Gastroesophageal sphincter (tissue), 4 donors: ENCODE data around the gene UBE2E2. TPM values are rescaled to one million over a fixed set of nuclear protein-coding genes. Genes with fewer than 3 reads are reported as not detected.
A peak's percentile ranks its signal among the peaks of the same experiment; 100 is the strongest.

Experiments
- ATAC-seq: fragments of 150-250 bp; one replicate; pipeline ENCODE4 v1.9.1; 2016; ENCODE audit warnings: mild to moderate bottlenecking, moderate library complexity
- H3K27ac ChIP-seq, 4 donors: fragments of 200-600 bp; sonication (generic) in 3 of 4; 1 replicate in 3 of 4; 2 replicates in 1 of 4; pipeline ENCODE4 v1.5.1; 2016 to 2019
- H3K27me3 ChIP-seq: fragments of 200-600 bp; sonication (generic); one replicate; pipeline ENCODE4 v1.5.1; 2019
- H3K36me3 ChIP-seq, 2 donors: fragments of 200-600 bp; sonication (generic); one replicate each; pipeline ENCODE4 v1.5.1; 2019; ENCODE audit warnings: control low read depth in 1 of 2
- H3K4me1 ChIP-seq, 3 donors: fragments of 200-600 bp; sonication (generic); 1 replicate in 2 of 3; 2 replicates in 1 of 3; pipeline ENCODE4 v1.5.1; 2016 to 2019; ENCODE audit warnings: control low read depth in 2 of 3
- H3K4me3 ChIP-seq, 2 donors: fragments of 200-600 bp; sonication (generic); one replicate each; pipeline ENCODE4 v1.5.1; 2019; ENCODE audit warnings: mild to moderate bottlenecking in 1 of 2, moderate library complexity in 1 of 2
- H3K9me3 ChIP-seq, 3 donors: fragments of 200-600 bp; sonication (generic); one replicate each; pipeline ENCODE4 v1.5.1; 2017 to 2019; ENCODE audit warnings: control low read depth in 2 of 3
- CTCF ChIP-seq, 4 experiments: fragments of 200-600 bp in 2 of 4; fragments of 450-650 bp in 2 of 4; sonication (generic) in 1 of 4; IDR thresholded peaks; one replicate each; pipeline ENCODE4 v1.5.1; 2017 to 2019; ENCODE audit warnings: antibody characterized with exemption in 4 of 4, mild to moderate bottlenecking in 2 of 4, moderate library complexity in 2 of 4
- EP300 ChIP-seq: sonication (generic); formaldehyde crosslinking; IDR thresholded peaks from one replicate; pipeline ENCODE4 v1.6.1; 2017; ENCODE audit warnings: antibody characterized with exemption, mild to moderate bottlenecking
- POLR2A ChIP-seq, 2 donors: fragments of 450-650 bp; IDR thresholded peaks; one replicate each; pipeline ENCODE4 v1.6.1; 2017; ENCODE audit warnings: antibody characterized with exemption in 2 of 2, mild to moderate bottlenecking in 2 of 2, moderate library complexity in 1 of 2
- POLR2AphosphoS5 ChIP-seq: sonication (generic); formaldehyde crosslinking; IDR thresholded peaks from one replicate; pipeline ENCODE4 v1.6.1; 2017; ENCODE audit warnings: antibody characterized with exemption
- whole genome bisulfite sequencing, 2 donors: methylation state at CpG; one replicate each; pipeline ENCODE4 v1.1.5; 2018; ENCODE audit warnings: low coverage in 1 of 2; 5-methylcytosine and 5-hydroxymethylcytosine counted together
- total RNA-seq, 4 donors: library from RNA; depleted of rRNA; stranded (reverse); fragments of >200 nt; gene quantifications; one replicate each; pipeline ENCODE4 v1.1.0, GENCODE V29; 2016

Gene UBE2E2
- total RNA-seq, 4 donors from 2014 or later, result 35.8 to 114 (median 70.2) TPM

GRCh38 chr3:23600167-23600871, 397.2 kb downstream of the UBE2E2 start:
- Histone ChIP-seq H3K27ac (no peak overlapping the region), H3K4me1 (peaks cover 0 to 5% (median 0%) of the 10 kb centered on the region in 3 donors), H3K27me3 (no peaks in the 10 kb centered on the region), H3K9me3 (no peaks in the 10 kb centered on the region), H3K36me3 (peaks cover 0 to 4% of the 10 kb centered on the region in 2 donors), H3K4me3 (no peak overlapping the region)
- TF ChIP-seq EP300 (no peak), POLR2AphosphoS5 (no peak), POLR2A (IDR thresholded peaks at IDR 0.05) (no peak), CTCF (IDR thresholded peaks at IDR 0.05) (no peak)
- 79 to 89% methylated on average over 4 to 8 of the region's 8 CpGs for WGBS, 2 donors
- ATAC-seq, result no peak

- 49 to 69% methylated on average over 8 to 11 of the region's 11 CpGs for WGBS, 2 donors
- H3K36me3 ChIP-seq, result peaks cover 0 to 1% of the 10 kb centered on the region in 2 donors
- peaks cover 0 to 5% (median 0%) of the 10 kb centered on the region in 3 donors for H3K4me1 ChIP-seq
- ATAC-seq, result no peak
- H3K4me3 ChIP-seq, result no peak overlapping the region
- H3K27me3 ChIP-seq, result no peaks in the 10 kb centered on the region
- H3K27ac ChIP-seq, result no peak overlapping the region
- TF ChIP-seq POLR2AphosphoS5 (peak; percentile 11), POLR2A (IDR thresholded peaks at IDR 0.05) (no peak), EP300 (no peak), CTCF (IDR thresholded peaks at IDR 0.05) (no peak)
- H3K9me3 ChIP-seq, result no peaks in the 10 kb centered on the region
These were observed 398.1 kb downstream of the UBE2E2 start for GRCh38 chr3:23601091-23601822.

GRCh38 chr3:23602971-23603370, 399.8 kb downstream of the UBE2E2 start:
- Histone ChIP-seq H3K4me3 (no peak overlapping the region), H3K4me1 (peaks cover 0 to 5% (median 0%) of the 10 kb centered on the region in 3 donors), H3K36me3 (no peaks in the 10 kb centered on the region), H3K27ac (no peak overlapping the region), H3K9me3 (no peaks in the 10 kb centered on the region), H3K27me3 (no peaks in the 10 kb centered on the region)
- WGBS, 2 donors, result 84 to 89% methylated on average over 8 to 9 of the region's 9 CpGs
- no peak for ATAC-seq
- TF ChIP-seq POLR2AphosphoS5 (no peak), EP300 (no peak), POLR2A (IDR thresholded peaks at IDR 0.05) (no peak), CTCF (IDR thresholded peaks at IDR 0.05) (no peak)

GRCh38 chr3:23607184-23607847, 404.2 kb downstream of the UBE2E2 start:
- no peak for ATAC-seq
- Histone ChIP-seq H3K36me3 (no peaks in the 10 kb centered on the region), H3K27me3 (no peaks in the 10 kb centered on the region), H3K4me1 (peaks cover 0 to 10% (median 5%) of the 10 kb centered on the region in 3 donors), H3K4me3 (no peak overlapping the region), H3K9me3 (no peaks in the 10 kb centered on the region), H3K27ac (no peak overlapping the region)
- WGBS, 2 donors, result 50 to 68% methylated on average over 8 of the region's 8 CpGs
- no peak for TF ChIP-seq EP300
- TF ChIP-seq CTCF (IDR thresholded peaks at IDR 0.05), result no peak
- no peak for TF ChIP-seq POLR2A (IDR thresholded peaks at IDR 0.05)
- no peak for TF ChIP-seq POLR2AphosphoS5
